Measurements from ENCODE around the gene OLFM3.

The OLFM3 gene

DNA sequence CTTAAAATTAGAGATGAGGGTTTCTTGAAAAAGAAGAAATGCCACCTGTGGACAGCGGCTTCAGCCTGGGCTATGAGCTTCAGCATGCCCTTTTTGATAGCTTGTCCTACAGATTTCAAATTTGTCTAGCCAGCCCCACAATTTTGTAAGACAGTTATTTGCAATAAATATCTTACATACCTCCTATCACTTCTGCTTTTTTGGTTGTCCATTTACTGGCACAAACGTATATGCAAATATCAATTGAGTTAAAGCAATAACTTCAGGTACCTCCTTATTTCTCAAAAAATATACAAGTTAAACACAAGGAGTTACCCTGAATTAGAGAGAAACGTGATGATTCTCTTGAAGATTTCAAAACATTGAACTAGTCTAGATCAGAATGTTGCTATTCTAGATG is 53.5 kb downstream of the OLFM3 start:
- DNase-seq, result no peak

DNA sequence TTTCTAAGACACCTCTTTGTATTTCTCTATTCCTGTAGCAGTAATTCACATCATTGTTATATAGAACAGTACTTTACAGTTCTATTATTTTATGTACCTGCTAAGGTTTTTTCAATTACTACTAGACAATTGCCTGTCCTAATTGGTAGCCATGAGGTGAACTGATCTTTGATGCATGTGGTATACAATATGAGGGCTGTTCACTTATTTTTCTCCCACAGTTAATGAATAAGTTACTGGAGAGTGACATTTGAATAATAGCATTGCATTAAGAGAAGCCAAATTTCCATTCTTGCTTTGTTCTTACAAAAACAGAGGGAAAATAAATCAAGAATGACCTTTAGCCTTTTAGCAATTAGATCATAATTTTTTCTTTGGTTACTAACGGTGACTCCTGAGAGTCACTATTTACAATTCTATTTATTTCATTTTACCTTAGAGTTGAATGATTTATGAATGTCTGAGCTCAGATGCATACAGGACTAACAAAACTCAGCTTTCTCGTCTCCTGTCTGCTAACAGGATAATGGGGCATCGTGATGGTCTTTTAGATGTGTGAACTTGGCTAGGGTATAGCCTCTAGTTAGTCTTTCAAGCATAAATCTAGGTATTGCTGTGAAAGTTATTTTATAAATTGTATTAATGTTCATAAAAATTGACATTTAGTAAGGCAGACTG is 54.1 kb downstream of the OLFM3 start:
- DNase-seq, result no peak

DNA sequence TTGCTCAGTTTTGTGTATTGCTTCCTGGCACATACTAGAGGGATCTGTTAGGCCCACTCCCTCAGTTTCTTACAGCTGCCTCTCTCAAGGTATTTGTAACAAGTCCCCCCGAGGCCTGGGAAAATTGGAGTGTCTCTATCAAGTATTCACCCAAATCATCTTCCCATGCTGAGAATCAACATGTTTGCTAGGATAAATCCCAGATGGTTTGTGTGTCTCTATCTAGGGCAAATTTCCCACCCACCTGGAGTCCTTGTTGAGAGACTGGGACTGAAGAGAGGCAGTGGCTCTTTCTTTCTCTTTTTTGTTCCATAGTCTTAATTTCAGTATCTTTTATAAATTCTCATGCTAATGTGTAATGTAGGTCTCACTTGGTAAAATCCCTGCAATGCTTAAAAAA is 58.0 kb downstream of the OLFM3 start:
- no peak for DNase-seq

GRCh38 chr1:101929343-101929742 is 67.4 kb downstream of the OLFM3 start:
- DNase-seq, result no peak

DNA sequence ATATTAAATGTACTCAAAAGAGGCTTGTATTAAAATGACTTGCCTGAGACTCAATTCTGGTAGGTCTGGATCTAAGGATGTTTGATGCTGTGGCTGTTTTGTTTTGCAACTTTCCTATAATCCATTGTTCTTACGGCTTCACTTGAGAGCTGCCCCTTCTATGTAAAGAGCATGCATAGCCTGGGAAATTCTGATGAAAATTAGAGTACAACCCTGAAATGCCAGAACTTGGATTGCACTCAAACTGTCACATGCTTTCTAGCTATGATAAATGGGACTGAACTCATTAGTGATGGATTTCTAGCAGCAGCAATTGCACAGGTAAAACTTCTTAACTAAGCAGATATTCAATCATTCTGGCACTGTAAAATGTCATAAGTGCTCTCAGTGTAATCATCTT is 67.9 kb downstream of the OLFM3 start:
- DNase-seq, result no peak

GRCh38 chr1:101924700-101925099 is 72.0 kb downstream of the OLFM3 start:
- DNase-seq, result no peak

- DNase-seq, result no peak
These were observed 76.1 kb downstream of the OLFM3 start for GRCh38 chr1:101920577-101920976.

DNA sequence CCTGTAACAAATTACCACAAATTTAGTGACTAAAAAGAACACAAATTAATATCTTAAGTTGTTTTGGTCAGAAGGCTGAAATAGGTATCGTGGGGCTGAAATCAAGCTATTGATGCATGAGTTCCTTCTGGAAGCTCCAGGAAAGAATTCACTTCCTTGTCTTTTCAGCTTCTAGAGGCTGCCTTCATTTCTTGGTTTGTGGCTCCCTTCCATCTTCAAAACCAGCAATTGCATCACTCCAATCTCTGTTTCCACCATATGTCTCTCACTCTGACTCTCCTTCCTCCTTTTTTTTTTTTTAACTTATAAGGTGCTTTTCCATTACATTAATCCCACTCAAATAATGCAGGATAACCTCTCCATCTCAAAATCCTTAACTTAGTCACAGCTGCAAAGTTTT is 78.4 kb downstream of the OLFM3 start:
- DNase-seq, result no peak

GRCh38 chr1:101915597-101915996 is 81.1 kb downstream of the OLFM3 start:
- no peak for DNase-seq

- no peak for DNase-seq
These were observed 82.1 kb downstream of the OLFM3 start for GRCh38 chr1:101914473-101915242.

- no peak for DNase-seq
These were observed 84.8 kb downstream of the OLFM3 start for GRCh38 chr1:101911894-101912293.

GRCh38 chr1:101908980-101909379 is 87.7 kb downstream of the OLFM3 start:
- no peak for DNase-seq

DNA sequence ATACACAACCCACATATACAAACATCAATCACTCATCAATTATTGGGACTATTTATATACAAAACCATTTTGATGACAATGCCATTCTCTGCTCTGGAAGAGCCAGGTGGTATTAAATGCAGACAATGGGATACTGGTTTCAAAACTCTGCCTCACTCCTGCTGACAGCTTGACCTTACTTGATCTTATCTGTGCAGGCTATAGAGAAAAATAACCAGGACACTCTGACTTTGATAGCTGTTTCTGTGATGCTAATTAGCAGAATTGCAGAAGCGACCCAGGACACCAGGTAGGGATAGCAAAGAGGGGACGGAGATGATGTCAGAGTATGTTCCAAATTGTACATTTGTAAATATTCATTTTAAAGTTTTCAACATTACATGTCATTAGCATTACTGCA is 89.5 kb downstream of the OLFM3 start:
- no peak for DNase-seq

DNA sequence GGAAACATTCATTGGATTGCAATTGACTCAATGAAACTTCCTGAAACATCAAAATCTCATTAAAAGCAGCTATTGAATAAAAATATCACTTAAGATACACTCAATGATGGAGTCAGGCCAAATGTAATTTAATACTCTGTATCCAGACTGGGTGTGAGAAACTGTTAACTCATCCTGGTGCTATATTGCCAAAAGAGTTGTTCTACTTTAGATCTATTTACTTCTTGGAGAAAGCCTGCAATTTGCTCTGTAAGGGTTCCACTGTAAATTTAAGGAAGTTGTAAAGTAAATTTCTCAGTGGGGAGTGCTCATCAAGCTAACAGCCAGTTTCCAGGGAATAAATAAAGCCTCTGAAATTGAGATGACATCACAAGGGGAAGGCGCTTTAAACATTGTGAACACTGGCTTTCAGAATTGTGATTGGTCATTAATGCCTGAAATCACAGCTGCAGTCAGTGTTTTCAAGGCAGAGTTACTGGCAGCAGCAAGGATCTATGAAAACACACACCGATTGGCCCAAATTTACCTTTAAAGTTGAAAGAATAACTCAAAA is 91.4 kb downstream of the OLFM3 start:
- DNase-seq, result no peak

- no peak for DNase-seq
These were observed 94.5 kb downstream of the OLFM3 start for GRCh38 chr1:101902199-101902598.

GRCh38 chr1:101898137-101898536 is 98.6 kb downstream of the OLFM3 start:
- no peak for DNase-seq

DNA sequence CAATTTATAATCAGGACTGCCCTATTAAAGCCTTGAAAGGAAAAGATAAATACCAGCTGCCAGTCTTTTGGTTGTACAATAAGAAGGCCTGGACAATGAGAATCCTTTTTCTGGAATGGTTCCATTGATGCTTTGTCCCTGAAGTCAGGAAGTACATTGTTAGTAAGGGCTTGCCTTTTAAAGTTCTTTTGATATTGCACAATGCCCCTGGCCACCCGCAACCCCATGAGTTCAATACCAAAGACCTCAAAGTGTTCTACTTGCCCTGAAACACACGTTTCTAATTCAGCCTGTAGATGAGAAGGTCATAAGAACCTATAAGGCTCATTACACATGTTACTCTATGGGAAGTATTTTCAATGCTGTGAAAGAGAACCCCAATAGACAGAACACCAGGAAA is 112.1 kb downstream of the OLFM3 start:
- no peak for DNase-seq

DNA sequence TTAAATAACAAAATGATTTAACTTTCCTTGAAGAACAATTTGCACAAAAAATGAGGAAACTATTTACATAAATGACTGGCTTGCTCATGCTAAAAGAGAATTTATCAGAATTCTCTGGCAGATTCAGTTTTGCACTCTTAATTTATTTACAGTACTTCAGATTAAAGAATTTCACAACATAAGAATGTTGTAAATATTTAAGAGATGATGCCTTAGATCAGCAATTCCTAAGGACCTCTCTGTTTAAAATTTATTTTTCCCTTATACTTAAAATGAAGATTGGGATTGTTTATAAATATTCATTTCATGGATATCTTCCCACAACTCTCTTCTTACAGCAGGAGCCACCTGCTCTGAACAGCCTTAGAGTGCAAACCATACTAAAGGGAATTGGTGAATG is 120.8 kb downstream of the OLFM3 start:
- DNase-seq, result no peak

DNA sequence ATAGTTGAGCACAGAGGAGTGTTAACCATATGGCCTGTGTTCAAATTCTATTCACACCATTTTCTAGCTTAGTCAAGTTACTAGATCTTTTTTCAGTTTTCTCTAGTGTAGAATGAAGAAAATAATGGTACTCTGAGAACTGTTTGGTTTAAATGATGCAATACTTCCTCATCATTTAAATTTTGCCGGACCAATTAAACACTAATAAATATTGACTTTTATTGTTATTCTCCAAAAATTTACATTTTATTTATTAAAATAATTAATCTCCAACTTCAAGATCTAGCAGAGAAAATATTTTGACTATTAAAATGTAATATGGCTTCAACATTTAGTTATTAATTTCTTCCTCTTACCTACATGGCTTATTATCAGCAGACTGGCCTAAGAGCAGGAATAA is 123.1 kb downstream of the OLFM3 start:
- no peak for DNase-seq

DNA sequence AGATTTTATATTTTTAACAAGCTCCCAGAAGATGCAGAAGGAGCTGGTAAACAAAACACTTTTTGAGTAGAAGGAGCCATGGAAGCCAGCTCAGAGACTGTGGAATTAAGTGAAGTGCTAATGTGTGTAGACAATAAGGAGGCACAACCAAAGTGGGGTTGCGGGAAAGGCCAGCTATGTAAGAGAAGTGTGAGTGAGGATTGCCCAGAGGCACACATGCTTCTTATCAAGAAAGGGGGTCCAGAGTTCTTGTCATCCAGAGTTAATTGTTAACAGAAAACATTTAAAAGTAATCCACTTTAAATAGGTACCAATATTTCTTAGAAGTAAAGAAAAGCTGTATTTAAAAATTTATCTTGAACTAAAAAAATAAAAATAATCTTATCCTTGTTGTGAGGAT is 136.8 kb downstream of the OLFM3 start:
- DNase-seq, result no peak

- no peak for DNase-seq
These were observed 142.5 kb downstream of the OLFM3 start for GRCh38 chr1:101854271-101854670.

DNA sequence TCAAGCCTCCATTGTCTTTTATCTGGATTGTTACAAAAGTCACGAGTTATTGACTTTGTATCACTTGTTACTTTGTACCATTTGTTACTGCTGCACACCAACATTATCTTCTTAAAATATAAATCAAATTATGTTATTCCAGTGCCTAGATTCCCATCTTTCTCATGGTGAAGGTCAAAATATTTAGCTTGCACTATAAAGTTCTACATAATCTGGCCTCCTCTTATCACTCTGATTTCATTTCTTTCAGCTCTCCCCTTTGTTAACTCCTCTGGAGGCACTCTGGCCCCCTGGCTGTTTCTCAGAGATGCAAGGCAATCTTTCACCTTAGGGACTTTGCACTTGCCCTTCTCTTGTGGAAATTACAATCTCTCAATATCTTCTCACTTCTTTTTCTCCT is 143.8 kb downstream of the OLFM3 start:
- DNase-seq, result no peak

DNA sequence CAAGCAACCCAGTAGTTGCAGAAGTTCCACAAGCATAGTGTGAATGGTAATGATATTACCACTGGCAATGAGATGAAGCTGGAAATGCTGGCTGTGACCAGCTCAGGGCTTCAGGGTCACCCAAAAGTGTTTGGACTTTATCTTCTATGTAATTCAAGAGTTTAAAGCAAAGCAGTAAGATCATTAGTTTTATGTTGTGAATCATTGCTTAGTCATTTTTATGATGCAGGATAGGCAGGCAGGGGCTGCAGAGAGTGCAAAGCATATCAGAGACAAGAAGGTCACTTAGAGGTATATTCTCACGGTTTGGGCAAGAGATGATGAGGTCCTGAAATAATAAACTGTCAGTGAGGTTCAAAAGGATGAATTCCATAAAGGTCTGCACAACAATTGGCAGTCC is 147.4 kb downstream of the OLFM3 start:
- no peak for DNase-seq

GRCh38 chr1:101847626-101848025 is 149.1 kb downstream of the OLFM3 start:
- DNase-seq, result no peak

- no peak for DNase-seq
These were observed 149.9 kb downstream of the OLFM3 start for GRCh38 chr1:101846820-101847219.

All from GOT3 (cell line).